Fibroblast of skin of scalp (primary cell): Measurements from ENCODE around the gene SPTBN1.

ENCODE experiments used
- DNase-seq: peaks from one replicate; pipeline ENCODE4 v3.0.0-alpha.2; 2013

SPTBN1 gene

DNA sequence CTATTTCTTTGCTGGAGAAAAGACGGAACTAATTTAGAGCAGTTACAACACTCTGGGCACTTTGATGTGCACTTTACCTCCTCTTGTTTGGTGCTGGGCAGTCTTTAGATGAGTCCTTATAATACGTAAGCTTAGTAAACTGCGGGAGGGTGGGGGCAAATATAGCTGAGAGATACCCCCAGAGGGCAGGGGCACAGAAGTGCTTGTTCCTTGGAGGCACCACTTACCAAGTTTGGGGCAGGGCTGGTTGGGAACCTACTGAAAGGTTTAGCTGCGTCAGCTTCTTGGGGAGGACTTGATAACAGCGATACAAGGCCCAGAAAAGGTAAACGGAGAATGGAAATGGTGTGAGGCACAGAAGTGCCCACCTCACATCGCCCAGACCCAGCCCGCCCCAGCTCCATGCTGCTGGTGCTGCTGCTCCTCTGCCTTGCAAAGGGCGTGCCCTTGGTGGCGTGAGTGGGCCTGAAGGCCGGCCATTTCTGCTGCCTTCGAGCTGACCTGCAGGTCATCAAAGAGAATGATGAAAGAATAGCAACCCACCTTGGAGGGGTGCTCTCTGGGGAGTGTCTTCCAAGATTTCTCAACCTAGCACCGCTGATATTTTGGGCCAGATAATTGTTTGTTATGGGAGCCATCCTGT lies 139.2 kb downstream of the SPTBN1 start:
- no peak for DNase-seq

DNA sequence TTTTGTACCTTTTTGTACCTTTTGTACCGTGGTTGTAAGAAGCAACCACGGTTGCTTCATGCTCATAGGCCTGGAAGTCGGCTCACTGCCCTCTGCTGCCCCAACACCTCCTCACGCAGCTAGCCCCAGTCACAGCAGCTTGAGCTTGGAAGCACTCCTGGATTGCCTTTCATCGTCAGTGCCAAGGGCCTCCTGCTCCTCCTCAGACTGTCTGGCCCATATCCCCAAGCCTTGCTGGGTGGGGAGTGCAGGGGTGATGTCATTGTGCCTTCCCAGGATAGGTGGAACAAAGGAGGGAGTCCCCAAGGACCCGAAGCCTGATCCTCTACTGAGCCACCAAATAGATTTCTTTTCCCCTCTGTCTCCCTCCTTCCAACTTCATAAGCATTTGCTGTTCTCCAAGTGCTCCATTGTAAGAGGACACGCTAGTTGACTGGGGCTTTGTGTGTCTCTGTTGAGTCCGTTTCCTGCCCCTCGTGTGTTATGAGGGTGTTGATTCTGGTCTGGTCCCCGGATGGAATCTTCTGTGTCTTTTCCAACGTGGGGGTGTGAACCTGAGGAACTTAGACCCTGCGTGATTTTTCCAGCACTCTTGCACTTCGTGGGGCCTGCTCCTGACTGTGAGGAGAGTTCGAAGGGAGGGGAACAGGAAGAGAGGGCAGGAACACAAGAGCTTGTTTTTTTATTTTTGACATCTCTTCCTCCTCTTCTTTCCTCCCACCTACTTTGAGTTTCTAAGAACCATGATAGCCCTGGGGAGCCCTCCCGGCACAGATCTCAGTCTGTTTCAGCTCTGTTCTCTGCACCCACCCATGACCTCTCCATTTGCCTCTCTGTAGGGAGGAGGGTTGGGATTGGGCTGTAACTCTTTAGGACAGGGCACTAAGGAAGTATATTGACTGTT lies 140.1 kb downstream of the SPTBN1 start:
- DNase-seq = peak; percentile 31

DNA sequence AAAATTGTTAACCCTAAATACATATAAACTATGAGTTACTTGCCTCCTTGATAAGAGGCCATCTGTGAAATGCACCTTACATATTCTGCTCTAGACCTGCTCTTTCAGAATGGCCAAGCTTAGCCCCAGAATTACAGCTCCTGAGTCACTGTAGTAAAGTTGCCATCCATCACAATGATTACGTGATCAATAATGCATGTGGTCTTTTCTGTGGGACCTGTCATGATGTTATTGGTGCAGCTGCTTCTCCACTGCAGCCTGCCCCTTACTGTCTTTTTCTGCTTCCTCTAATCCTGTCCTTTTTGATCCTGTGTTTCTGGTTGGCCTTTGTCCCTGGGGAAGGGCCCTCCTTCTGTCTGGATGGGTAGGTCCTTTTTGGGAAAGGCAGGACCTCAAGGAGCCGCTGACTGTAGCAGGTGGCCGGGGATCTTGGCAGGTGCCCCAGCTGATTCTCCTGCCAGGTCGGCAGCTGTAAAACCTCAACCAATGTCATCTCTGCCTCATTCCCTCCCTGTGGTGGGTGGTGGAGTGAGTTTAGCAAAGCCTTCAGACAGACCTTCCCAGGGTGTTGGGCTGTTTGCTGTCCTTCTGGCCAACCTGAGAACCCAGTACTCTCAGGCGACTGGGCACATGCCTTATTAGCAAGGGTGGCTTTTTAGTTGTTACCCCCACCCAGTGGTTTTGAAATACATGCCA lies 141.2 kb downstream of the SPTBN1 start:
- no peak for DNase-seq

DNA sequence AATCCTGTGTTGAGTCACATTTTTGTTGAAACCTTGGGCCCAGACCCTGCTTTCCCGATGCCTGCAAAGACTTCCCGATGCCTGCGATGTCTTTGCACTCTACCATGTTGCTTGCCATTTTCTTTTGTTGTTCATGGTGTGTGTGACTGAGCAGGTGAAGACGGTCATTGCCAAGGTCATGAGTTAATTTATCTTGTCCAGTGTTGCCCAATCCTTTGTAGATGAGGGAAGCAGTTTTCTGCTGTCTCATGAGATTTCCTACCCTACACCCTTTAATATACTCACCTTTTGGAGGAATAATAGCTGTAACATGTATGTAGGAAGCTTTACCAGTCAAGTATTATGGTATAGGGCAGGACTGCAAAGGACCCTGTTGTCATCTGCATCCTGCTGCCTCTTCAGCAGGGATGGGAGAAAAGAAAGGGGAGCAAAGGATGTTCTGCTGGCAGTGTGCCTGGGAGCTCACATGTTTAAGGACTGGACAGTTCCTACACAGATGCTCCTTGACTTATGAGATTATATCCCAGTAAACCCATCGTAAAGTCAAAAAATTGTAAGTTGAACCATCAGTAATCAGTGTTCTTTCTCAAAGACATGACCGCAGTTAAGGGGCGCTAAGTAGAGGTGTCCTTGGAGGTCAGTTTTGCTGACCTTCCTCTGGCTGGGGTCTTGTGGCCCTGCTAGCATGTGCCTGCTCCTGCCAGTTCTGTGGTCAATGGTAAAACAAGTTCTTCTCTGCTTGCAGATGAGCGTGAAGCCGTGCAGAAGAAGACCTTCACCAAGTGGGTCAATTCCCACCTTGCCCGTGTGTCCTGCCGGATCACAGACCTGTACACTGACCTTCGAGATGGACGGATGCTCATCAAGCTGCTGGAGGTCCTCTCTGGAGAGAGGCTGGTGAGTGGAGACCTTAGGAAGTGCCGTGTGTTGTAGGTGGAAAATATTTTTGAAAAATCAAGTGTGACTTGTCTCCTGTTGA lies 142.5 kb downstream of the SPTBN1 start:
- DNase-seq = no peak

DNA sequence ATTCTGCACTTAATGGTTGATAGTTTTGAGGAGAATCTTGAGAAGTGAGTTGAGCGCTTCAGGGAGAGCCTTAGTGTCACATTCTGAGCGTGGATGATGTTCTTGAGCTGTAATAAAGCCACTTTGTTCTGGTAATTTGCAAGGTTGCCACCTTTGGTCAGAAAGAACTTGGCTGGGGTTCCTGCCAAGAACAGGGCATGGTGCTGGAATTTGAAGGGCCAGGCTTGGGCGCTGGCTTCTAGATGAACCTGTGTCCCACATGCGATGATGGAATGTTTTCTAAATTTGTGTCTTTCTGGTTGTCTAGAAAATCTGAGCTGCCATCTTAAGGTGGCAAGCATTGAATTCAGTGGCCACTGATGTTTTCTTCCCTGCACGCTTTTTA lies 143.2 kb downstream of the SPTBN1 start:
- no peak for DNase-seq

DNA sequence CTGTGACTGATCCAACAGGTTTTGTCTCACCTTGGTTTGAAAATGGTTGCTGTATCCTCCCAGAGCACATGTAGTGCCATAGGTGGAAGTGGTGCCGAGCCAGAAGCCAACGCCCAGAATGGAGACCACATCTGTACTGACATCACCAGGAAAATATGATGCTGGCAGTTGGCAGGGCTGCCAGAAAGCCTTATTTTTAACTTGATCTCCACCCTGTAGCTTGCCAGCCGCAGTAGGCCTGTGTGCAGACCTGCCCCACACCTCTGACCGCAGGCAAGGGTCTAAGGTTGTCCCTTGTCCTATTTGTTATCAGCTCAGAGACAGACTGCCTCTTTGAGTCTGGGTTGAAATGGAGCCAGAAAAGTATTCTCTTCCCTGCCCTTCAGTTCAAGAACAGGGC lies 143.8 kb downstream of the SPTBN1 start:
- no peak for DNase-seq

DNA sequence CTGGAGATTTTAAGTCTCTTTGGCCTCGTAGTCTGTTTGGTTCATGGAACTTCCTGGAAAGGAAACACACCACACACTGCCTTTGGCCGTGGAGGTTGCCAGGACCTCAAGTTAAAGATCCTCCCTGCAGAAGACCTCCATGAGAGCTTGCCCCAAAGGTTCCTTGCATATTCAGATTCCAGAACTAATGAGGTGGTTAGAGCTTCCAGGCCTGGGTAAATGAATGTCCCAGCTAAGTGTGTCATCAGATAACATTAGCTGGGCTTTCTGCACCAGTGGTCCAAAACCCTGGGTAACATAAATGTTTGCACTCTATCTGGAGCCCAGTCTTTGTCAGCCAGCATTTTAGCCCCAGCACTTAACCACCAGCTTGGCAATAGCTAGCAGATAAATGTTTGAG lies 145.2 kb downstream of the SPTBN1 start:
- DNase-seq = no peak

DNA sequence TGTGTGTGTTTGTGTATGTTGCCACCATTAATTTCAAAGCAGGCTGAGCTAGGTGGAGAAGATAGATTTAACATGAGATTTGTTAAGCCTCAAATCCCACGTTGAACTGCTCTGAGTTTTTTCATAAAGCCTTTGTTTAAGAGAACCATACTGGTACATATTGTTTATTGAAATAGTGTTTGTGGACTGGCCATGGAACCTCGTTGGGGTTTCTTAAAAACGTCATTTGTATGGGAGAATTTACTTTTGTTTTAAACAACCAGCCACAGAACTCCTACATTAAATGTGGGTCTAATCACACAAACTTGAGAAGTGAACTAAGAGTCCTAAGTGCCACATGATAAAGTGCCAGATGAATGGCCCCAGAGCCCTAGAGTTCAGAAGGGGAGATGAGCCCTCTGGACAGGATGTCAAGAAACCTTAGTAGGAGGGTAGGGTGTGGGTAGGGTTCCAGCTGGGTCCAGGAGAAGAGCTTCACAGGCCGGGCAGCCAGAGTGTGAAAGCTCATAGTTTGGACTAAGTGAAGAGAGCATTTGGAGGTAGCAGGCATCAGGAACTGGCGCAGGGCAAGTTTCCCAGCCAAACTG lies 146.7 kb downstream of the SPTBN1 start:
- DNase-seq = no peak

DNA sequence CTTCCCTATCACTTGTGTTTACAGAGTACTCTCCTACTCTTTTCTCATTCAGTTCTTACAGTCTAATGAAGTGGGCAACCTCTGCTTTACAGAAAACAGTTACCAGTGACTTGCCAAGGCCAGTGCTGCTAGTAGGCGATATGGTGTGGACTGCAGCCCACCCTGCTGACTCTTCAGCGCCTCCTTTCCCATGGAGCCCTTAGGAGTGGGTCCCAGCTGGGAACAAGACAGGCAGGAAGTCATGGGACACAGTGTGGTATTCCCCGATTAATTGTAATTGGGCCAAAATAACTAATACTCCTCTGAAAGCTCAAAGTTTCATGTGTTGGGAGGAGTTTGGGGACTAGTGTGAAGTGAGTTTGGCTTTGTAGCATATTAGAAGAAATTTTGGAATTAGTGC lies 147.2 kb downstream of the SPTBN1 start:
- no peak for DNase-seq

DNA sequence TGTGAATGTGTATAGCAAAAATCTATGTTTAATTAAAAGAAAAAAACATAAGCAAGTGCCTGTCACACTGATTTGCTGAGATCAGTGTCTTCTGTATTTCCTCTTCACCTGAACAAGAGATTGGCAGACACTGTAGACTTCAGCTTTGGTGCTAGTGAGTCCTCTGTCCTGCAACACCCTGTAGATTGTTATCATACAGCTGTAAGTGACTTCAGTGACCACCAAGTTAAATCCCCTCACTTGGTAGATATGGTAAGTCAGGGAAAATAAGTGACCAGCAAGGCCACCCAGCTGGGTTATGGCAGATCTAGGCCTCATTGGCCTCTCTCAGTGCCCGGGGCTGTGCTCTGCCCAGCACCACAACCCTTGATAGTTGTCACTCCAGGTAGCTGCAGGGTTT lies 147.7 kb downstream of the SPTBN1 start:
- no peak for DNase-seq

DNA sequence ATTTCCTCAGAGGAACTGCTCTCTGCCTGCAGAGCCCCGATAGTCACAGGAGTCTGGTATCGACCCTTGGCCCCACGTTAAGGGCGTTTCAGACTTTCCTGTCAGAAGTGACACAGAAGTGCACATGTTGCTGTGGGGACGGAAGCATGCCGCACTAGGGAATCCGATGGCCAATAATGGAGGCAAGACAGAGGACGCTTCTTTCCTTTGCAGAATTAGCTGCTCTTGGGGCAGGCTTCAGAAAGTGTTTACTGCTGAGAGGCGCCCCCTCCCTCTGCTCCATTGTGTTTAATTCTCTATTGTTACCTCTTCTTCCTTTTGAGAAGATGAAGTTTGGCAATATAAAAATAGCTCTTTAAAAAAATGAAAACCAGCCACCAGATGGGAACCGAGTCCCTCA lies 148.7 kb downstream of the SPTBN1 start:
- DNase-seq = no peak

DNA sequence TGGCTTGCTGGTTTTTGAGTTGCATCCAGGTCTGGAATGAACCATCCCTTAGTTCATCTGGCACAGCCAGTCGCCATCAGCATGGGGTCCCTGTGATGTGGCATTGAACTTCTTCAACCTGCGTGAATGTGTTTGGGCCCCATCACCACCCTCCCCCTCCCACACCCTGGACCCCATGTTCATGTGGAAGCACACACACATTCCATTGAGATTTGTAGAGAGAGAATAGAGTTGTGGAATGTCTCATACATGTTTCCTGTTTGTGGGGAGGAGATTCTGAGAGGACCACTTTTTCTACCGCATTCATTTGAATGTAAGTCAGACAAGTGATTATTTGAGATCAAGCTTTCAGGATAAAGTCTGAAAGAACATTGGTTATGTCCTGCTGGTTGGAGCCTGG lies 149.7 kb downstream of the SPTBN1 start:
- peak; percentile 76 for DNase-seq

DNA sequence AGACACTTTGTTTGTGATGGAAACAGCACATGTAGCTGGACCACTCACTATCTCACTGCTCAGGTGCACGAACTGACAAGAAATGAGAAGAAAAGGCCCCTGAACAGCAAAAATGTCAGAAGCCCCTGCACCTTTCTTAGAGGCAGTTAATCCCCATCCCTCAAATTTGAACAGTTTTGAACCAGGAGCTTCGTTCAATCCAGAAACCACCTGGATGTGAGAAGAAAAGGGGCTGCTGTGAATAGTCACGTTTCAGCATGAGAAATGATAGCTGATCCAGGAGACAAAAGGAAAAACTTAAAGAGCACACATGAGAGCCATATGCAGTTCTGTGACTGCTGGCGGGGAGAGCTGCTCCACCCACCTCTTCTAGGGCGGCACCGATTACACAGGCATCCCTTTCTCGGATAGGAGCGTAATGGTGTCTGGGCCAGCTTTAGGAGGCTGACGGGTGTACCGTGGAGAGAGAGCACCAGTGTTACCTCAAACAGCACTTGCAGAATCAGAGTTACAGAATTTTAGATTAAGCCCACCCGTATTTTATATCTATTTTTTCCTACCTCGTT lies 150.3 kb downstream of the SPTBN1 start:
- DNase-seq = no peak

DNA sequence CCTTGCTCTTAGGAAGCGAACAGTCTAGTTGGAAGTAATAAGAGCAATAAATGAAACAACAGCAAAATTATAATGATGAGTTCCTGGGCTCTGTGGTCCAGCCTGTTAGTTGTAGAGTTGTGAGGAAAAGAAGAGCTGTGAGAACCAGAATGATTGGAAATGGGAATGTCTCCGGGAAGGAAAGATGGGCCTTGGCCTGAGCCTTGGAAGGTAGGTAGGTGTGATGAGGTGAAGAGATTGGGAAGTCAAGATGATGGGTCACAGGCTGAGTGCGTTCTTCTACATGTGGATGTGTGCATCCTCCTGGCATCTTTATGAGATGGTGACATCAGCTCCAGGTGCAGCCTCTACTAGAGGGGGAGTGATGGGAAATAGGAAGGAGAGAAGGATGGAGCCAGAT lies 152.1 kb downstream of the SPTBN1 start:
- no peak for DNase-seq

DNA sequence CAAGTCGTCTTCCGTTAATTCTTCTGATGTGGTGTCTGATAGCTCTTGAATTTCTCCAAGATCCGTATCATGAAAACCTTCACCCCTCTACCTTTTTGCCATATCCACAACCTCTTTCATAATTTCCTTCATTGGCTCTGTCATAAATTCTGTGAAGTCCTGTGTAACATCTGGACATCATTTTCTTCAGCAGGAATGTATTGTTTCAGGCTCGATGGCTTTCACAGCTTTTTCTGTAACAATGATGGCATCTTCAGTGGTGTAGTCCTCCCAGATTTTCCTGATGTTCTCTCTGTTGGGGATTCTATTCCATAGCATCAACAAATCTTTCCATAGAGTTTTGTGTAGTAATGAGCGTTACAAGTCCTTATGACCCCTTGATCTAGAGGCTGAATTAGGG lies 153.1 kb downstream of the SPTBN1 start:
- DNase-seq = no peak

DNA sequence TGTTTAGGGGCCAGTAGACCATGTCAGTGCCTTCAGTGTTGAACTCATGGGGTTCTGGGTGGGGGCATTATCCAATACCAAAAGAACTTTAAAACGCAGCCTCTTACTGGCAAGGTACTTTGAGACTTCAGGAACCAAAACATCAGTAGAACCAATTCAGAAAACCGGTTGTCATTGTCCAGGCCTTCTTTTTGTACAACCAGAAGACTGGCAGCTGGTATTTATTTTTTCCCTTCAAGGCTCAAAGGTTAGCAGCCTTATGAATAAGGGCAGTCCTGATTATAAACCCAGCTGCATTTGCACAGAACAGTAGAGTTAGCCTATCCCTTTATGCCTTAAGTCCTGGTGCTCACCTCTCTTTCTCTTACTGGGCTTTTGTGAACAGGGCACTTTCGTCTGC lies 153.5 kb downstream of the SPTBN1 start:
- no peak for DNase-seq

DNA sequence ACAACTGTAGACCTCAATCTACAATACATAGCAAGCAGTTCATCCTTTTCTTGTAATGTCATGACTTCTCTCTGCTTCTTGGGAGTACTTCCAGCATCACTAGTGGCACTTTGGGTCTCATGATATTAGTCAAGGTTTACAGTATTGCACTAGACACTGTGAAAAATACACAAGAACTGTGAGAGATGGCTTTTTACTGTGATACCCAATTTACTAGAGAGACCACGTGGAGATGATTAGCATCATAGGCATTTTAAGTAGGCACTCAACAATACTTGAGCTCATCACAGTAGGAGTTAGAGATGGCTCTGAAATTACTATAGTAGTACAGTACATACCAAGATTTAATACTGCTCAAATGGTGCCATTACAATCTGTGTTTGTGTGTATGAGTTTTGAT lies 154.6 kb downstream of the SPTBN1 start:
- peak; percentile 61 for DNase-seq

DNA sequence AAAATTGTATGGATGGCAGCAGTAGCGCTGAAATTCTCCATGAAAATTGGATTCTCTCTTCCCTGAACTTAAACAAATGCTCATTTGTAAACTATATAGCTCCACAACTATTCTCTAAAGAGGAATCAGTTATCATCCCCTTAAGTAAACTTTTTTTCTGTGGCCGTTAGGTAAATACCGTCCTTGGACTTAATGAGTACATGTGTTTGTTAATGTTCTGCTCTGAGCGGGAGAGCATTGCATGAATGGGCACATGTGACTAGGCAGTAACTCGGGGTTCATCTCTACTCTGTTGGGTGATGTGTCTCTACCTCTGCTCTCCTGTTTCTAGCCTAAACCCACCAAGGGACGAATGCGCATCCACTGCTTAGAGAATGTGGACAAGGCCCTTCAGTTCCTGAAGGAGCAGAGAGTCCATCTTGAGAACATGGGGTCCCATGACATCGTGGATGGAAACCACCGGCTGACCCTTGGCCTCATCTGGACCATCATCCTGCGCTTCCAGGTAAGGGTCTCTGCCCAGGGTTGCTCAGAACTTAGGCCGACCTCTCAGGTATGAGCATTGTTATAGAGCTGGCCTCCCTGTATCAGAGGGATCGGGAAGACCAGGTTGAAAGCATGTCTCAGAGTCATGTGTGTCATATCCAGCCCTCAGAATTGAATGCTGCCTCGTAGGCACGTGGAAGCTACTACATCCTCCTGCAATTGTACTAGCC lies 155.9 kb downstream of the SPTBN1 start:
- no peak for DNase-seq

DNA sequence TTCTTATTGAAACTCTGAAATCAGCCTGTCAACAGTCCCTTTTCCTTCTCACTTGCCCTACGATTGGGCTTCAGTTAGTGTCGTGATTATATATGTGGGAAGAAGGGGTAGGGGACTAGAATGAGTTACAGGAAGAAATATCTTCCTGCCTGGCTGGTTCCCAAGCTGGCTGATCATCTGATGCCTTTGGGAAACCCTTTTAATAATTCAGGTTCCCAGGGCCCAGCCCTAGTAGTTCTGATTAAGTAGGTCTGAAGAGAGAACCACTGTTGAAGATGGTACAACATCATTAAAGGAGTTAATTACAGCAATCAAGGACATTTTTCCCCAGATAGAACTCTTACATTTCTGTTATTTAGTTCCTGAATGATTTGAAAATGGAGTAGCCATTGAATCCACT lies 157.3 kb downstream of the SPTBN1 start:
- no peak for DNase-seq

DNA sequence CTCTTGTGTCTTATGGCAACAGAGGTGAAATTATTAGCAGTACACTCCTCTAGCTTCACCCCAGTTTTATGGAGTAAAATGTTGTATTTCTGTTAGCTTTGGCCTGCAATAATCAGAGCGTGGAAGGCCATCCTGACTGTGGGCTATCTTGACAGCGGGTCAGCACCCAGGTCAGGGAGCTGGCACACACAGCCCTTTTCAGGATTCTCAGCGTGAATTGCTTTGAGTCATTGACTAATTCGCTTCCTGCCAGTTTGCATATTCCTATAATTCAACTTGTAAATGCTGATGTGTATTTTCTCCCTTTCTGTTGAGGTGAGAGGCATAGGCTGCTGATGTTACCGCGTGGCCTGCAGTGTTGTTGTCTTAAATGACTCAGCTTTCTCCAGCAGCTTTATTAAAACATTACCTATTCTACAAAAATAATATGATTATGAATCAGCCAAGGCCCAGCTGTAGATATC lies 157.7 kb downstream of the SPTBN1 start:
- peak; percentile 55 for DNase-seq

DNA sequence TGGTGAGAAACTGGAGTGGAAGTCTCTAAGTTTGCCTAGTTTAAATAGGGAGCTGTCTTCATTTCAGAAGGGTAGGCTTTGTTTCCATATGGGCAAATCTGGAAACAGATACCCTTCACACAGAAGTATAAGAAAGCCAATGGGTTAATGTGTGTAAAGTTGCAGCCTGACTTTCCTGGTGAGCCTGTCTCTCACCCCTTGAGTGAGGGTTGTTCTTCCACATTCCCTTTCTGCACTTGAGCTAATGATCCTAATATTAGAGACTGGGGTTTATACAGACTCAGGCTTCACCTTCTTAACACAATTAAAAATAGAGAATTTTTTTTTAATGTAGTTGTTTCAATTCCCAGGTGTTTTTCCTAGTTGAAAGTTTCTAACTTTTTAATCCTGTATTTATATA lies 158.7 kb downstream of the SPTBN1 start:
- no peak for DNase-seq
